B cell (primary cell): ENCODE measurements around the gene LYZL2. TPM values are rescaled to one million over a fixed set of nuclear protein-coding genes. Genes with fewer than 3 reads are reported as not detected.
"Not testable (repeated sequence)": the region's sequence is repeated elsewhere in the genome, so short reads cannot be mapped to it uniquely, and the experiment has no call there.

Experiments
- ATAC-seq: fragments of 200-7000 bp; cut with Tn5 transposase; one replicate; pipeline ENCODE4 v1.10.0; 2021; ENCODE audit warnings: low read depth, mild to moderate bottlenecking, moderate number of reproducible peaks, moderate library complexity
- CTCF ChIA-PET: fragments of 350-600 bp; sonication (Branson Sonifier 250); formaldehyde crosslinking; loops from one replicate; lab custom pipeline; 2021; ENCODE audit warnings: antibody characterized with exemption, inconsistent platforms; lab: Charles Lee
- POLR2A ChIA-PET: fragments of 350-600 bp; sonication (Branson Sonifier 250); formaldehyde crosslinking; loops from one replicate; lab custom pipeline; 2021; ENCODE audit warnings: antibody characterized with exemption; lab: Charles Lee
- DNase-seq: peaks from one replicate; pipeline ENCODE4 v3.0.0; 2013
- H2AFZ ChIP-seq: 2 replicates; pipeline ENCODE4 v1.6.1; 2012; ENCODE audit warnings: mild to moderate bottlenecking, low read depth, low read length; ENCODE audit not compliant: insufficient read depth, poor library complexity, severe bottlenecking
- H3K27ac ChIP-seq, 2 donors: 1 replicate in 1 of 2; 2 replicates in 1 of 2; pipeline ENCODE4 v1.5.1; 2012 to 2013; ENCODE audit warnings: low read length in 2 of 2, mild to moderate bottlenecking in 2 of 2, moderate library complexity in 1 of 2
- H3K27me3 ChIP-seq, 4 experiments: fragments of 200-600 bp in 1 of 4; sonication (generic) in 1 of 4; replicated peaks in 1 of 4; 1 replicate in 2 of 4; 2 replicates in 2 of 4; pipeline versions ENCODE4 v1.6.1 to v1.7.0; 2013 to 2016; ENCODE audit warnings: low read length in 3 of 4, mild to moderate bottlenecking in 2 of 4, mixed read lengths in 1 of 4, moderate library complexity in 1 of 4; ENCODE audit not compliant: insufficient read depth in 4 of 4, control insufficient read depth in 3 of 4; ENCODE audit errors: control extremely low read depth in 1 of 4
- H3K36me3 ChIP-seq, 2 experiments: replicated peaks in 1 of 2; 1 replicate in 1 of 2; 2 replicates in 1 of 2; pipeline versions ENCODE4 v1.6.1 to v1.7.1; 2013; ENCODE audit warnings: low read length in 1 of 2; ENCODE audit not compliant: insufficient read depth in 2 of 2, control insufficient read depth in 1 of 2; ENCODE audit errors: control extremely low read depth in 1 of 2, extremely low read depth in 1 of 2
- H3K4me1 ChIP-seq, 2 donors: fragments of 200-600 bp in 1 of 2; sonication (generic) in 1 of 2; 1 replicate in 1 of 2; 2 replicates in 1 of 2; pipeline versions ENCODE4 v1.5.1 to v1.6.1; 2013 to 2017; ENCODE audit warnings: low read length in 2 of 2; ENCODE audit not compliant: control insufficient read depth in 2 of 2, insufficient read depth in 2 of 2
- H3K4me2 ChIP-seq: replicated peaks from 2 replicates; pipeline ENCODE3; 2012; ENCODE audit warnings: mild to moderate bottlenecking, low read depth, low read length; ENCODE audit not compliant: poor library complexity, severe bottlenecking
- H3K4me3 ChIP-seq, 5 experiments: fragments of 200-600 bp in 1 of 5; sonication (generic) in 1 of 5; 1 replicate in 3 of 5; 2 replicates in 2 of 5; pipeline versions ENCODE4 v1.5.1 to v1.7.0; 2011 to 2016; ENCODE audit warnings: low read length in 4 of 5, mild to moderate bottlenecking in 4 of 5, low read depth in 2 of 5, control low read depth in 1 of 5, moderate library complexity in 1 of 5; ENCODE audit not compliant: insufficient read depth in 1 of 5; ENCODE audit errors: control extremely low read depth in 1 of 5, extremely low read depth in 1 of 5
- H3K79me2 ChIP-seq: fragments of 200-600 bp; sonication (generic); one replicate; pipeline ENCODE4 v1.6.0; 2016; ENCODE audit warnings: low read length; ENCODE audit not compliant: control insufficient read depth, insufficient read depth
- H3K9ac ChIP-seq: fragments of 200-600 bp; sonication (generic); 2 replicates; pipeline ENCODE4 v1.6.1; 2017; ENCODE audit warnings: mild to moderate bottlenecking, low read length, moderate library complexity
- H3K9me3 ChIP-seq, 3 donors: one replicate each; pipeline versions ENCODE4 v1.6.1 to v1.7.1; 2013; ENCODE audit warnings: low read length in 2 of 3; ENCODE audit not compliant: control insufficient read depth in 2 of 3, insufficient read depth in 1 of 3; ENCODE audit errors: control extremely low read depth in 1 of 3
- H4K20me1 ChIP-seq: 2 replicates; pipeline ENCODE4 v1.6.0; 2012; ENCODE audit warnings: mild to moderate bottlenecking, low read length; ENCODE audit not compliant: insufficient read depth, control insufficient read depth, poor library complexity, severe bottlenecking
- H3K27ac Mint-ChIP-seq: one replicate; pipeline ENCODE4 v1.8.0; 2021; ENCODE audit warnings: mixed read lengths
- H3K27me3 Mint-ChIP-seq: one replicate; pipeline ENCODE4 v1.8.0; 2021; ENCODE audit warnings: mixed read lengths
- H3K4me1 Mint-ChIP-seq: one replicate; pipeline ENCODE4 v1.8.0; 2021; ENCODE audit warnings: mixed read lengths
- H3K4me3 Mint-ChIP-seq: one replicate; pipeline ENCODE4 v1.8.0; 2021; ENCODE audit warnings: mixed read lengths
- H3K9me3 Mint-ChIP-seq: one replicate; pipeline ENCODE4 v1.8.0; 2022; ENCODE audit warnings: mixed read lengths; ENCODE audit not compliant: insufficient read depth
- EZH2 ChIP-seq: IDR thresholded peaks from 2 replicates; pipeline ENCODE4 v1.6.1; 2012; ENCODE audit warnings: borderline replicate concordance, low read depth, mild to moderate bottlenecking, moderate library complexity, low read length; ENCODE audit not compliant: insufficient read depth, poor library complexity, severe bottlenecking
- WGBS: methylation state at CpG from one replicate; pipeline ENCODE4 v1.1.5; 2013; ENCODE audit warnings: missing lambda C conversion rate; ENCODE audit not compliant: insufficient coverage; 5-methylcytosine and 5-hydroxymethylcytosine counted together
- intact Hi-C: fragments of 100-400 bp; cut with micrococcal nuclease; formaldehyde crosslinking; loops from one replicate; pipeline ENCODE4 v1.10.0; 2022
- polyA plus RNA-seq: library from polyadenylated mRNA; depleted of rRNA; stranded (reverse); fragments of >200 nt; gene quantifications from 2 replicates; pipeline ENCODE4 v1.2.3, GENCODE V29; 2012
- total RNA-seq, 2 donors: library from RNA; stranded (reverse); fragments of 120-200 nt in 1 of 2; gene quantifications; 1 replicate in 1 of 2; 2 replicates in 1 of 2; pipeline versions ENCODE4 v1.2.3 to v1.2.4, GENCODE V29; 2013 to 2022
- TF ChIP-seq, protein P1 (sequence below): fragments of 200-600 bp; IDR thresholded peaks from one replicate; pipeline ENCODE4 v1.8.0; 2022; ENCODE audit warnings: antibody characterized with exemption, mild to moderate bottlenecking

LYZL2 gene
- total and polyA plus RNA-seq, 2 donors (not counting 1 experiment from before 2014, with no cell fraction given) = not detected

DNA sequence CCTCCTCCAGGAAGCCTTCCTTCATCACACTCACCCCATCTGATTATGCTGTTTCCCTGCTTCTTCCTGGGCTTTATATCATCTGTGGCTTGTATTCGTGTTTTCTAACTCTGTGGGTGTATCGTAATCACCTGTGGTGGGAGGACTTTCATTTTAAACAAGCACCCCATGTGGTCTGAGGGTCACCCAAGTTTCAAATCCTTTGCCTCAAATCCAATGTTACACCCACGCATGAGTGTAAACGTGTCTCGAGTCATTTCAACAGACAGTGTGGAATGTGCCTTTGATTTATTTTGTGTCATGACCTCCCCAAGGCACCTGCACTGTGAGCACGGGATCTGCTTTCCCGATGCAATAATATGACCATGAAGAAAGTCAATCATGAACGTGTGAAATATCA, 17.5 kb upstream of the LYZL2 start:
- DNase-seq = no peak
- Histone ChIP-seq H3K27ac (no peak overlapping the region), H2AFZ (no peak overlapping the region), H3K27me3 (peaks cover 0 to 15% (median 0%) of the 10 kb centered on the region in 4 experiments), H3K4me2 (no peak overlapping the region), H3K79me2 (no peaks in the 10 kb centered on the region), H3K9me3 (no peaks in the 10 kb centered on the region), H3K4me3 (no peak overlapping the region), H3K9ac (no peak overlapping the region), H3K36me3 (no peaks in the 10 kb centered on the region), H3K4me1 (no peaks in the 10 kb centered on the region), H4K20me1 (no peaks in the 10 kb centered on the region)
- CTCF ChIA-PET = interaction anchor here (1.9 to 2.0 kb wide), 2 partner anchors 8 to 40 kb away, joined by 4 to 11 read pairs; no protein-coding TSS in a partner anchor
- intact Hi-C loops = no loop called here
- ATAC-seq = no peak
- TF ChIP-seq, protein P1, sequence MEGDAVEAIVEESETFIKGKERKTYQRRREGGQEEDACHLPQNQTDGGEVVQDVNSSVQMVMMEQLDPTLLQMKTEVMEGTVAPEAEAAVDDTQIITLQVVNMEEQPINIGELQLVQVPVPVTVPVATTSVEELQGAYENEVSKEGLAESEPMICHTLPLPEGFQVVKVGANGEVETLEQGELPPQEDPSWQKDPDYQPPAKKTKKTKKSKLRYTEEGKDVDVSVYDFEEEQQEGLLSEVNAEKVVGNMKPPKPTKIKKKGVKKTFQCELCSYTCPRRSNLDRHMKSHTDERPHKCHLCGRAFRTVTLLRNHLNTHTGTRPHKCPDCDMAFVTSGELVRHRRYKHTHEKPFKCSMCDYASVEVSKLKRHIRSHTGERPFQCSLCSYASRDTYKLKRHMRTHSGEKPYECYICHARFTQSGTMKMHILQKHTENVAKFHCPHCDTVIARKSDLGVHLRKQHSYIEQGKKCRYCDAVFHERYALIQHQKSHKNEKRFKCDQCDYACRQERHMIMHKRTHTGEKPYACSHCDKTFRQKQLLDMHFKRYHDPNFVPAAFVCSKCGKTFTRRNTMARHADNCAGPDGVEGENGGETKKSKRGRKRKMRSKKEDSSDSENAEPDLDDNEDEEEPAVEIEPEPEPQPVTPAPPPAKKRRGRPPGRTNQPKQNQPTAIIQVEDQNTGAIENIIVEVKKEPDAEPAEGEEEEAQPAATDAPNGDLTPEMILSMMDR = no peak
- no peak for TF ChIP-seq EZH2
- Mint-ChIP-seq H3K4me1 (no peaks in the 10 kb centered on the region), H3K27ac (no peak overlapping the region), H3K27me3 (peaks cover 54% of the 10 kb centered on the region), H3K4me3 (no peak overlapping the region), H3K9me3 (no peaks in the 10 kb centered on the region)
- 61% methylated on average over 4 of the region's 8 CpGs for WGBS
- POLR2A ChIA-PET = no interaction called here

DNA sequence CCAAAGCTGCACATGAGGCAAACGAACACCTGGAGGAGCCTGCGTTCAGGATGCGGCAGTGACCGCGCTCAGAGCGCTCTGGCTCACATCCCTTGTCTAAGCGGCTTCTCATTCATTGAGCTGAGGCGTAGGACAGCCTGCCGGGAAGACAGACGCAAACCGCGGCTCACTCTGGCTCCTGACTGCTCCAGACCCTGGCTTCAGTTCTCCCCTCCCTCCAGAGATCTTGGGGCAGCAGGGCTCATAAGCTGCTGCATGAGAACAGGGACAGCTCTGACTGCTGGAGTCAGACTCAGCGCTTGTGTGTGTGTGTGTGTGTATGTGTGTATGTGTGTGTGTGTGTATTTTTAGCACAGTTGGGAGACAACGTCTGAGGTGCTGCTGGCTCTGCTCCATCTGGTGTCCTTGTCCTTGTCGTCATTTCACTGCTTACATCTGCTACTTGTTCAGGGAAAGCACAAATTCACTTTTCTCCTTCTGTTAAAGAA, 15.8 kb upstream of the LYZL2 start:
- ChIA-PET POLR2A (no interaction called here), CTCF (no interaction called here)
- H3K9ac ChIP-seq = no peak overlapping the region
- no peaks in the 10 kb centered on the region for H3K36me3 ChIP-seq
- Mint-ChIP-seq H3K9me3 (no peaks in the 10 kb centered on the region), H3K27ac (no peak overlapping the region), H3K4me1 (no peaks in the 10 kb centered on the region), H3K4me3 (no peak overlapping the region), H3K27me3 (peaks cover 62% of the 10 kb centered on the region)
- no peak overlapping the region for H3K27ac ChIP-seq
- ATAC-seq = no peak
- no peaks in the 10 kb centered on the region for H4K20me1 ChIP-seq
- no peak overlapping the region for H3K4me3 ChIP-seq
- no peak overlapping the region for H2AFZ ChIP-seq
- no peaks in the 10 kb centered on the region for H3K9me3 ChIP-seq
- no peak for TF ChIP-seq EZH2
- TF ChIP-seq, protein P1 = no peak
- no peak overlapping the region for H3K4me2 ChIP-seq
- H3K4me1 ChIP-seq = no peaks in the 10 kb centered on the region
- WGBS = 46% methylated on average over 11 of the region's 15 CpGs
- intact Hi-C loops = no loop called here
- no peak for DNase-seq
- no peaks in the 10 kb centered on the region for H3K79me2 ChIP-seq
- peaks cover 0 to 16% (median 1%) of the 10 kb centered on the region in 4 experiments for H3K27me3 ChIP-seq

DNA sequence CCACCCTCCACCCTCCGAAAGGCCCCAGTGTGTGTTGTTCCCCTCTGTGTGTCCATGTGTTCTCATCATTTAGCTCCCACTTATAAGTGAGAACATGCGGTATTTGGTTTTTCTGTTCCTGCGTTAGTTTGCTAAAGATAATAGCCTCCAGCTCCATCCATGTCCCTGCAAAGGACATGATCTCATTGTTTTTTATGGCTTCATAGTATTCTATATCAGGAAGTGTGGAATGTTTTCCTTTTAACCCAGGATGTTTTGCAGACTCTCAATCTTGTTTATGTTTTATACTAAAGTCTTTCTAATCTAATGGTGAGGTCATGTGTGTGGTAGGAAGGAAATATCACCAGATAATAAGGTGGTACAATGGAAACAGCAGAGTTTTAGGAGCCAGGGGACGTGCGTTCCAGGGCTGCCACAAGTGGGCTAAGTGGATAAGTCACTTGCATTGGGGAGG, 14.9 kb upstream of the LYZL2 start:
- H3K27ac Mint-ChIP-seq, H3K9me3 ChIP-seq, H3K9ac ChIP-seq: not testable (repeated sequence)

More for the DNA sequence above, 14.9 kb upstream of the LYZL2 start:
- H3K36me3 ChIP-seq, POLR2A ChIA-PET, H3K9me3 Mint-ChIP-seq, H4K20me1 ChIP-seq, H3K4me1 ChIP-seq, H3K4me1 Mint-ChIP-seq, H3K4me2 ChIP-seq, H3K27ac ChIP-seq, ATAC-seq, DNase-seq, H2AFZ ChIP-seq, CTCF ChIA-PET, H3K4me3 ChIP-seq, H3K79me2 ChIP-seq, H3K4me3 Mint-ChIP-seq: not testable (repeated sequence)
- 82% methylated on average over 3 of the region's 5 CpGs for WGBS
- H3K27me3 ChIP-seq = peaks cover 0 to 16% (median 2%) of the 10 kb centered on the region in 4 experiments
- intact Hi-C loops = loop anchor here (5.0 kb wide), 1 partner anchor 252 kb away; no protein-coding TSS in a partner anchor
- H3K27me3 Mint-ChIP-seq = peaks cover 59% of the 10 kb centered on the region
